HEK293T (cell line): ENCODE measurements around the gene CPNE4.

ENCODE experiments used
- ELF4 ChIP-seq: fragments of 450-650 bp; IDR thresholded peaks from 2 replicates; pipeline ENCODE4 v1.6.1; 2017; ENCODE audit warnings: antibody characterized with exemption
- FOXA1 ChIP-seq: fragments of 450-650 bp; IDR thresholded peaks from 2 replicates; pipeline ENCODE4 v1.6.1; 2016; ENCODE audit warnings: mild to moderate bottlenecking
- FOXK2 ChIP-seq: fragments of 450-650 bp; IDR thresholded peaks from 2 replicates; pipeline ENCODE4 v1.6.1; 2016; ENCODE audit warnings: mild to moderate bottlenecking
- NFRKB ChIP-seq: fragments of 450-650 bp; IDR thresholded peaks from 2 replicates; pipeline ENCODE4 v1.6.1; 2016; ENCODE audit warnings: mild to moderate bottlenecking, moderate library complexity
- SP1 ChIP-seq: fragments of 450-650 bp; IDR thresholded peaks from 2 replicates; pipeline ENCODE4 v1.6.1; 2017

DNA sequence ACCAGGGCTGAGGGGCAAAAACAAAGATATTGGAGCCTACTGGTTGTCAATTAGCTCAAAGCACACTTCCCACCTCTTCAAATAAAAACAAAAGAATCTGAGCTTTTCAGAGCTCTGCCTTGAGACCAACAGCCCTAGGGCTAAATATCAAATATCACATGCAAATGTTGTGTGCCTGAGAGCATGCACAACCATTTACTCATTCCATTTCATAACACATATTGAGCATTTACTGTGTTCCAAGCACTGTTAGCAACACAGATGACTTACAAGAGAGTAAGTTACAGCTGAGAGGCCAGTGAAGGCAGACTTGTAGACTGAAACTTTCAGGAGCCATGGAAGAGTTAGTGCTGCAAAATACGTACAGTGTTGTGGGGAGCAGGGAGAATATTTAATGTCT is 222.4 kb downstream of the CPNE4 start:
- TF ChIP-seq SP1 (no peak), ELF4 (no peak), NFRKB (no peak), FOXK2 (no peak), FOXA1 (no peak)
